OCI-LY7 (cell line): ENCODE data around the gene MRPL40.

Source experiments
- EZH2phosphoT487 ChIP-seq: fragments of 200-600 bp; sonication (generic); IDR thresholded peaks from 2 replicates; pipeline ENCODE4 v1.6.1; 2018; ENCODE audit warnings: low read depth, borderline replicate concordance, mild to moderate bottlenecking, mixed run types, antibody characterized with exemption, low read length, moderate library complexity, mixed read lengths
- TF ChIP-seq, protein P1 (sequence below): fragments of 200-600 bp; sonication (generic); conservative IDR thresholded peaks from 2 replicates; pipeline ENCODE4 v1.5.1; 2014; ENCODE audit warnings: mild to moderate bottlenecking, antibody characterized with exemption, low read length, moderate library complexity, mixed read lengths

DNA sequence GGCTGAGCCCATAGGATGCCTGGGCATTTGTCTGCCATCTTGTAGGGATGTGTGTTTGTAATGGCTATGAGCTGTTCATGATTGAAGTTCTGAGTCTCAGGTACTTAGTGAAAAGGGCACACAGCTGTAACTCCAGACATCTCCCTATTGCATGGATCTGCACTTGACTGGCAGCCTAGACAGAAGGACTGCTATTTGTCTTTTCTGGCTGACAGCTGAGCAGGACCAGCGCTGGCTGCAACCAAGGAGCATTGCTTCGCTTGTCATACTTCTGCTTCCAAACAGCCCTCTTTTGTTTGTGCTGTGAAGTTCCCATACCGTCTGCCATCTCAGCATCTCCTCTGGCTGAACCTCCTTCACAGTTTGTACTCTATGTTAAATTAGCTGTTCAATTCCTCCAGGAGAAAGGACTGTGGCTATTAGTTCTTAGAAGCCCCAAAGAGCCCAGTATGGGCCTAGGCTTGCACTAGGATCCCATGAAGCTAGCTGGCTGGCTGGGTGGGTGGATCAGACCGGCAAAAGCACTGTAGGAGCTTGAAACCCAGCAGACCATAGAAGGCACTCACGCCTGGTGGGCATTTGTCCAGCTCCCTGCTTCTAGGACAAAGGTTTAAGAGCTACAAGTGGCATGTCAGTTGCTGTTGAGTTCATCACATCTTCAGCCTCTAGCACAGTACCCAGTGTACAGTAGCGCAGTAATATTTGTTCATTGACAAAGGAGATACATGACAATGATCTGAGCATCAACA lies 21.2 kb upstream of the MRPL40 start:
- TF ChIP-seq, protein P1, sequence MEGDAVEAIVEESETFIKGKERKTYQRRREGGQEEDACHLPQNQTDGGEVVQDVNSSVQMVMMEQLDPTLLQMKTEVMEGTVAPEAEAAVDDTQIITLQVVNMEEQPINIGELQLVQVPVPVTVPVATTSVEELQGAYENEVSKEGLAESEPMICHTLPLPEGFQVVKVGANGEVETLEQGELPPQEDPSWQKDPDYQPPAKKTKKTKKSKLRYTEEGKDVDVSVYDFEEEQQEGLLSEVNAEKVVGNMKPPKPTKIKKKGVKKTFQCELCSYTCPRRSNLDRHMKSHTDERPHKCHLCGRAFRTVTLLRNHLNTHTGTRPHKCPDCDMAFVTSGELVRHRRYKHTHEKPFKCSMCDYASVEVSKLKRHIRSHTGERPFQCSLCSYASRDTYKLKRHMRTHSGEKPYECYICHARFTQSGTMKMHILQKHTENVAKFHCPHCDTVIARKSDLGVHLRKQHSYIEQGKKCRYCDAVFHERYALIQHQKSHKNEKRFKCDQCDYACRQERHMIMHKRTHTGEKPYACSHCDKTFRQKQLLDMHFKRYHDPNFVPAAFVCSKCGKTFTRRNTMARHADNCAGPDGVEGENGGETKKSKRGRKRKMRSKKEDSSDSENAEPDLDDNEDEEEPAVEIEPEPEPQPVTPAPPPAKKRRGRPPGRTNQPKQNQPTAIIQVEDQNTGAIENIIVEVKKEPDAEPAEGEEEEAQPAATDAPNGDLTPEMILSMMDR = no peak
- no peak for TF ChIP-seq EZH2phosphoT487
